Measurements from ENCODE around the gene CNOT3. TPM values are rescaled to one million over a fixed set of nuclear protein-coding genes. Genes with fewer than 3 reads are reported as not detected.

The CNOT3 gene
- total and polyA plus RNA-seq, 9 of the 15 experiments (the other 6 are each of a cell fraction or from before 2014, with no cell fraction given), result 0.27 to 60.4 (median 9.9) TPM

DNA sequence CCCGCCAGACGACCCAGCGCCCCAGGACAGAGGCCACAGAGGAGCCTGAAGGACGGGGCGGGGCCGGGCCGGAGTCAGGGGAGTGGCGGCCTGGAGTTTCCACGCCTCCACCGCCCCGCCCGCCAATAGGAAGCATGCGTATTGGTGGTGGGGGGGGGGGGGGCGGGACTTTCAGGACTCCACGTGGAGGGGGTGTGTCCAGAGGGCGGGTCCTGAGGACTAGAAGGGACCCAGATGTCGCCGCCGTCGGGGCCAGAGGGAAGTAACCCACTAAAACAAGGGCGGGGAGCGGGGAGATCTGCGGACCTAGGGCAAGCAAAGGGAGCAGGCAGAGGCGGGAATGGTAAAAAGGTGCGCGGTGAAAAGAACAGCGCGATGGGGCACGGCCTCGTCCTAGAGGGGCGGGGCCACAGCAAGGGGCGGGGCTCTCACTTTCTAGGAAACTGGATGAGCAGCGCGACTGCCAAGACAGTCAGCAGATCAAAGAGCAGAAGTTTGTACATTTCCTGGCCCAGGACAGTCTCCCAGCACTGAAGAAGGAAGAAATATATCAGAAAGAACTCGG, 24.8 kb downstream of the CNOT3 start (continued):
- TF ChIP-seq, protein P1, sequence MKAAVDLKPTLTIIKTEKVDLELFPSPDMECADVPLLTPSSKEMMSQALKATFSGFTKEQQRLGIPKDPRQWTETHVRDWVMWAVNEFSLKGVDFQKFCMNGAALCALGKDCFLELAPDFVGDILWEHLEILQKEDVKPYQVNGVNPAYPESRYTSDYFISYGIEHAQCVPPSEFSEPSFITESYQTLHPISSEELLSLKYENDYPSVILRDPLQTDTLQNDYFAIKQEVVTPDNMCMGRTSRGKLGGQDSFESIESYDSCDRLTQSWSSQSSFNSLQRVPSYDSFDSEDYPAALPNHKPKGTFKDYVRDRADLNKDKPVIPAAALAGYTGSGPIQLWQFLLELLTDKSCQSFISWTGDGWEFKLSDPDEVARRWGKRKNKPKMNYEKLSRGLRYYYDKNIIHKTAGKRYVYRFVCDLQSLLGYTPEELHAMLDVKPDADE (conservative IDR thresholded peaks at IDR 0.05; ENCODE audit: control insufficient read depth, low read depth, low read length), result peak; percentile 78; the same call in 1 of the 2 replicates
- TF ChIP-seq, protein P2, sequence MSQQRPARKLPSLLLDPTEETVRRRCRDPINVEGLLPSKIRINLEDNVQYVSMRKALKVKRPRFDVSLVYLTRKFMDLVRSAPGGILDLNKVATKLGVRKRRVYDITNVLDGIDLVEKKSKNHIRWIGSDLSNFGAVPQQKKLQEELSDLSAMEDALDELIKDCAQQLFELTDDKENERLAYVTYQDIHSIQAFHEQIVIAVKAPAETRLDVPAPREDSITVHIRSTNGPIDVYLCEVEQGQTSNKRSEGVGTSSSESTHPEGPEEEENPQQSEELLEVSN (IDR thresholded peaks at IDR 0.05; ENCODE audit: borderline replicate concordance in 1 of 2, extremely low read depth in 1 of 2, insufficient read depth in 1 of 2, insufficient read length in 1 of 2, low read depth in 1 of 2, low read length in 1 of 2, poor library complexity in 1 of 2, severe bottlenecking in 1 of 2), result peak; percentile 17 to 48
- TF ChIP-seq MAZ (CRISPR knock-in tag; conservative IDR thresholded peaks at IDR 0.05 in 1 of 2, IDR thresholded peaks at IDR 0.05 in 1 of 2) (0 out of 4 replicates have a peak, but pooled peaks of 1 of the 2 experiments have one; percentile 37), ILK (tag; IDR thresholded peaks at IDR 0.05; ENCODE audit: borderline replicate concordance, low read depth) (no peak), HNRNPLL (IDR thresholded peaks at IDR 0.05; ENCODE audit: low read depth, low read length, poor library complexity, severe bottlenecking) (peak; percentile 47), PHF8 (IDR thresholded peaks at IDR 0.05; ENCODE audit: borderline replicate concordance, low read length) (peak; percentile 26; the same call in 1 of the 2 replicates), RHOXF2B (CRISPR knock-in tag; conservative IDR thresholded peaks at IDR 0.05) (no peak), ZBTB7A (IDR thresholded peaks at IDR 0.05; ENCODE audit: borderline replicate concordance, control insufficient read depth, low read depth, low read length) (0 out of 2 replicates have a peak, but pooled peaks have one; percentile 9), NCOA4 (IDR thresholded peaks at IDR 0.05; ENCODE audit: partially characterized antibody) (no peak), HDAC2 (IDR thresholded peaks at IDR 0.05) (0 out of 2 replicates have a peak, but pooled peaks have one; percentile 65), MXI1 (IDR thresholded peaks at IDR 0.05; ENCODE audit: low read depth, low read length) (peak; percentile 71; the same call in 1 of the 2 replicates), FOXJ2 (tag; IDR thresholded peaks at IDR 0.05) (no peak)
- TF ChIP-seq, protein P3, sequence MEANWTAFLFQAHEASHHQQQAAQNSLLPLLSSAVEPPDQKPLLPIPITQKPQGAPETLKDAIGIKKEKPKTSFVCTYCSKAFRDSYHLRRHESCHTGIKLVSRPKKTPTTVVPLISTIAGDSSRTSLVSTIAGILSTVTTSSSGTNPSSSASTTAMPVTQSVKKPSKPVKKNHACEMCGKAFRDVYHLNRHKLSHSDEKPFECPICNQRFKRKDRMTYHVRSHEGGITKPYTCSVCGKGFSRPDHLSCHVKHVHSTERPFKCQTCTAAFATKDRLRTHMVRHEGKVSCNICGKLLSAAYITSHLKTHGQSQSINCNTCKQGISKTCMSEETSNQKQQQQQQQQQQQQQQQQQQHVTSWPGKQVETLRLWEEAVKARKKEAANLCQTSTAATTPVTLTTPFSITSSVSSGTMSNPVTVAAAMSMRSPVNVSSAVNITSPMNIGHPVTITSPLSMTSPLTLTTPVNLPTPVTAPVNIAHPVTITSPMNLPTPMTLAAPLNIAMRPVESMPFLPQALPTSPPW (CRISPR knock-in tag; IDR thresholded peaks at IDR 0.05), result peak; percentile 92
- TF ChIP-seq, protein P4, sequence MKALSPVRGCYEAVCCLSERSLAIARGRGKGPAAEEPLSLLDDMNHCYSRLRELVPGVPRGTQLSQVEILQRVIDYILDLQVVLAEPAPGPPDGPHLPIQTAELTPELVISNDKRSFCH (CRISPR knock-in tag; IDR thresholded peaks at IDR 0.05), result no peak
- TF ChIP-seq, protein P4 (tag; IDR thresholded peaks at IDR 0.05), result no peak
- TF ChIP-seq, protein P5, sequence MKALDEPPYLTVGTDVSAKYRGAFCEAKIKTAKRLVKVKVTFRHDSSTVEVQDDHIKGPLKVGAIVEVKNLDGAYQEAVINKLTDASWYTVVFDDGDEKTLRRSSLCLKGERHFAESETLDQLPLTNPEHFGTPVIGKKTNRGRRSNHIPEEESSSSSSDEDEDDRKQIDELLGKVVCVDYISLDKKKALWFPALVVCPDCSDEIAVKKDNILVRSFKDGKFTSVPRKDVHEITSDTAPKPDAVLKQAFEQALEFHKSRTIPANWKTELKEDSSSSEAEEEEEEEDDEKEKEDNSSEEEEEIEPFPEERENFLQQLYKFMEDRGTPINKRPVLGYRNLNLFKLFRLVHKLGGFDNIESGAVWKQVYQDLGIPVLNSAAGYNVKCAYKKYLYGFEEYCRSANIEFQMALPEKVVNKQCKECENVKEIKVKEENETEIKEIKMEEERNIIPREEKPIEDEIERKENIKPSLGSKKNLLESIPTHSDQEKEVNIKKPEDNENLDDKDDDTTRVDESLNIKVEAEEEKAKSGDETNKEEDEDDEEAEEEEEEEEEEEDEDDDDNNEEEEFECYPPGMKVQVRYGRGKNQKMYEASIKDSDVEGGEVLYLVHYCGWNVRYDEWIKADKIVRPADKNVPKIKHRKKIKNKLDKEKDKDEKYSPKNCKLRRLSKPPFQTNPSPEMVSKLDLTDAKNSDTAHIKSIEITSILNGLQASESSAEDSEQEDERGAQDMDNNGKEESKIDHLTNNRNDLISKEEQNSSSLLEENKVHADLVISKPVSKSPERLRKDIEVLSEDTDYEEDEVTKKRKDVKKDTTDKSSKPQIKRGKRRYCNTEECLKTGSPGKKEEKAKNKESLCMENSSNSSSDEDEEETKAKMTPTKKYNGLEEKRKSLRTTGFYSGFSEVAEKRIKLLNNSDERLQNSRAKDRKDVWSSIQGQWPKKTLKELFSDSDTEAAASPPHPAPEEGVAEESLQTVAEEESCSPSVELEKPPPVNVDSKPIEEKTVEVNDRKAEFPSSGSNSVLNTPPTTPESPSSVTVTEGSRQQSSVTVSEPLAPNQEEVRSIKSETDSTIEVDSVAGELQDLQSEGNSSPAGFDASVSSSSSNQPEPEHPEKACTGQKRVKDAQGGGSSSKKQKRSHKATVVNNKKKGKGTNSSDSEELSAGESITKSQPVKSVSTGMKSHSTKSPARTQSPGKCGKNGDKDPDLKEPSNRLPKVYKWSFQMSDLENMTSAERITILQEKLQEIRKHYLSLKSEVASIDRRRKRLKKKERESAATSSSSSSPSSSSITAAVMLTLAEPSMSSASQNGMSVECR (CRISPR knock-in tag; IDR thresholded peaks at IDR 0.05), result peak; percentile 74

Data from K562 (cell line).